ENCODE results near the gene CUEDC2.
A peak's percentile ranks its signal among the peaks of the same experiment; 100 is the strongest.

Gene CUEDC2

DNA sequence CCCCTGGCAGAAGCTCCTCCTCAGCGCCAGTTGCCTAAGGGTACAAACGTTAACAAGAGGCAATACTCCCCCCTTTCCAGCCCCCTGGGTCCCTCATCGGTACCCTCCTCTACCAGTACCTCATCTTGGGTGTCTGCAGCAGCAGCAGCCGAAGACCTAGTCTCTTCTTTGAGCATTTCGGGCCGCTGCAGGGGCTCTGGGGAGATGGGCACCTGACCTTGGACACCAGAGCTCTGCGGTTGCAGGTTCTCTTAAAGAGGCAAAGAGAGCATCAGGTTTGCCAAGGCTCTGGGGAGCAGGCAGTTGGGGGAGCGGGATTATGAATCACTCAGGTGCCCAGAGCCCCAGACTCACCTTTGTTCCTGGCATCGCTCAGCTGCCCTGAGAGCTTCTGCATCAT is 8.2 kb downstream of the CUEDC2 start:
- FAIRE-seq: no peak

DNA sequence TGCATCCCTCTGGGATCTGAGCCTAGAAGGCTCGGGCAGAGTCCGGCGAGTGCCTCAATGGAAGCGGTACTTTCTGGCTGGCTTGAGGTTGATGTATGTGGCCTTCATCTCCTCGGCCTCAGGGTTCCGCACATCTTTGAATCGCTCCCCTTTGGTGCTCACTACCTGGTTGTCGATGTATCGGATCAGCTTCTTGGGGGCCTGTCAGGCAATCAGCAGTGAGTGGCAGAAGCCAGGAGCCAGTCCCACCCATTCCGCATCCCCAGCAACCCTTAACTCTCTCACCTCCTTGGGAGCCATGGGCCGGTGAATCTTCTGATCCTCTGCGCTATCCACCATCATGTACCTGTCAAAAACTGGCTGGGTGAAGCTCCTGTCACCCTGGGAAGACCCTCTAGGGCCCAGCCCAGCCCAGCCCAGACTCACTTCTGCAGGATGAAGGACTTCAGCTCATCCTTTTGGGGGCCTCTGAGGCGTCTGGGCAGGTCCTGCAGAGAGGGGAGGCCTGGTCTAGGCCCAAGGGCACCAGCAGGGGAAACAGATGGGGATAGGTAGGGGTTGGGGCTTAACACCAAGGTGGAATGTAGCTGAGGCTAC is 8.9 kb downstream of the CUEDC2 start:
- FAIRE-seq: no peak

DNA sequence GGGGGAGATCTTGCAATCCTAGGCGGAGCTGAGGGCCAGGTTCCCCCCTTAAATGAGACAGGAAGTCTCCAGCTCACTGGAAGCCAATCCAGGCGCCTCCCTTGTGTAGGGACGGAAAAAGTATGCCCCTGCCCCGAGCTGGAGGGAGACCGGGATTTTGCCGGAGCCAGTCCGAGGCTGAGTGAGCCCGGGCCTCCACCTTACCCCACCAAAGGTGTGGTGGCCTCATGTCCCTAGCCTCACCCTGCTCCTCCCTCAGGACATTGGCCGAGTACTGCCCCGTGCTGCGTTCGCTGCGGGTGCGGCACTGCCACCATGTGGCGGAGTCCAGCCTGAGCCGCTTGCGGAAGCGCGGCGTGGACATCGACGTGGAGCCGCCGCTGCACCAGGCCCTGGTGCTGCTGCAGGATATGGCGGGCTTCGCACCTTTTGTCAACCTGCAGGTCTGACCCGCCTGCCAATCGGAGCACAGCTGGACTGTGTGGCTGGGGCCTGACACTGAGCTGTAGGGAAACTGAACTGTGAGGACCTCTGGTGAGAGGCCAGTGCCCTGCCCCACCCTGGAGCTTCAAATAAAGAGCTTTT is 9.7 kb downstream of the CUEDC2 start:
- no peak for FAIRE-seq

DNA sequence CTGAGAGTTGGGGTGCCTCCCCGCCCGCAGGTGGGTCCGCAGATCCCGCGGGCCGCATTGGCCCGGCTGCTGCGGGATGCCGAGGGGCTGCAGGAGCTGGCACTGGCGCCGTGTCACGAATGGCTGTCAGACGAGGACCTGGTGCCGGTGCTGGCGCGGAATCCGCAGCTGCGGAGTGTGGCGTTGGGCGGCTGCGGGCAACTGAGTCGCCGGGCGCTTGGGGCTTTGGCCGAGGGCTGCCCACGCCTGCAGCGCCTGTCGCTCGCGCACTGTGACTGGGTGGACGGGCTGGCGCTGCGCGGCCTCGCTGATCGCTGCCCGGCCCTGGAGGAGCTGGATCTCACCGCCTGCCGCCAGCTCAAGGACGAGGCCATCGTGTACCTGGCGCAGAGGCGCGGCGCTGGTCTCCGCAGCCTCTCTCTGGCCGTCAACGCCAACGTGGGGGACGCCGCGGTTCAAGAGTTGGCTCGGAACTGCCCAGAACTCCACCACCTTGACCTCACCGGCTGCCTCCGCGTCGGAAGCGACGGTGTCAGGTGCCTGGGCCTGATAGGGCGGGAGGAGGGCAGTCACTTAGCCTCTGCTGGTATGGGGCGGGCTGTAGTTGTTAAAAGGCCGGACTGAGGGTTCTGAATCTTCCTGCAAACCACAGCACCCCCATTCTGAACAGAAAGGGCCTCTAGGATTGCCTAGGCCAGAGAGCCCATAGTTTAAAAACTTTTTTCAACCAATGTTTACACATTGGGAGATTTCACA is 10.4 kb downstream of the CUEDC2 start:
- no peak for FAIRE-seq

DNA sequence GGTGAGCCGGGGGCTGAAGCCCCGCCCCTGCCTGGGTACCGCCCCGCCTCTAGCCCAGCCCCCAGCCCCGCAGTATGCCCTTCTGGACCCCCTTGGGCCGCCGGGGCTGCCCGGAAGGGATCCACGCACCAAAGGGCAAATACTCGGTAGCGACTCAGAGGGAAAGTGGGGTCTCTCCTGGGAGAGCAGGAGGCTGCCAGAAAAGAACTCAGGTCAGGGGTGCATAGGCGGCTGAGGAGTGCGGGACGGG is 10.9 kb downstream of the CUEDC2 start:
- FAIRE-seq: no peak

DNA sequence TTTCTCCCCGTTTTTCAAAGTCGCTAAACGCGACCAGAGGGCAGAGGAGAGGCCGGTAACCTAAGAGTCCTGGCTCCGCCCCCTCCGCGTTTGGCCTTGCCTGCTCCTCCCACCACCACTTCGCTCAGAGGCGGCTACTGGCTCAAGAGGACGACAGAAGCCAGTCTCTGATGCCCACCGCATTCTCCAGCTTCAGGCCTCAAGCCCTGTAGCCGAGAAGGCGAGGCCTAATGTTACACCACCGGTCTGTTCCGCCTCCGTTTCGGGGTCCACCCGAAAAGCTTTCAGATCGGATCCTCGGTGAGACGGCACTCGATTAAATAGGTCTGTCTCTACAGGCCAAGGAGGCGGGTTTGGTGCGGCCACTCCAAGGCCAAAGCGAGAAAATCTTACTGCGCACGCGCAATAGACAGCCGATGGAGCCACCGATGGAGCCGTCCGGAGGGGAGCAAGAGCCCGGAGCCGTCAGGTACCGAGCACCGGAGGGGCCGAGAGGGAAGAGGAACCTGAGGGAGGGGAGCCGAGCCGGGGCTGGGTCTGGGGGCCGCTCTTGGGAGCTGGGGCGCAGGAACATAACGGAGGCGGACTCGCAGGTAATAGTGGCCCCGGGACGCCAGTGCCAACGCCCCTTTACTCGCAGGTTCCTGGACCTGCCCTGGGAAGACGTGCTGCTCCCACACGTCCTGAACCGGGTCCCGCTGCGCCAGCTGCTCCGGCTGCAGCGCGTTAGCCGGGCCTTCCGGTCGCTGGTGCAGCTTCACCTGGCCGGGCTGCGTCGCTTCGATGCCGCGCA is 11.5 kb downstream of the CUEDC2 start, which contains the start of gene FBXL15:
TSS of gene FBXL15 (plus strand) at position 123 of the 793 bp plus-strand sequence. CDS start at position 417, 294 bp downstream.
- FAIRE-seq: peak; percentile 94

DNA sequence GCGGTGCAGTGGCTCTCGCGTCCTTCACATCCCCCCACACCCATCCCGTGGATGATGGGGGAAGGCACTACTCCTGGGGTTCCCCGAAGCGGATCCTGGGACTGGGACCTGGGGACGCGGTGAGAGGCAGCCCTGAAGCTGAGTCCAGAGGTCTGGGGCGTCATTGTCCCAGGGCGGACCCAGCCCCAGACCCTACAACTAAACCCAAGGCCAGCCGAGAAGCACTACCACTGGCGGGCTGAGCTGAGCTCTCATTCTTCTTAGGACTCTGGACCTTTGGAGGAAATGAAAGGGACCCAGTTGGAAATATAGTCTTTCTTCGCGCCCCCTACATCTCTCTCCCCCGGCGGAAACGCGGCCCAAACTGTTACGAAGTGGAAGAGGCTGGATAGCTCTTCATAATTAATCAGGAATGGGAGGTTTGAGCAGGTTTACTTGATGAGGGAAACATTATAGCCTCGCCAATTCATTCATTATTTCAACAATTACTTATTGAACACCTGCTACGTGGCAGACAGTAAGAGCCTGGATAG is 12.1 kb downstream of the CUEDC2 start:
- FAIRE-seq: no peak

DNA sequence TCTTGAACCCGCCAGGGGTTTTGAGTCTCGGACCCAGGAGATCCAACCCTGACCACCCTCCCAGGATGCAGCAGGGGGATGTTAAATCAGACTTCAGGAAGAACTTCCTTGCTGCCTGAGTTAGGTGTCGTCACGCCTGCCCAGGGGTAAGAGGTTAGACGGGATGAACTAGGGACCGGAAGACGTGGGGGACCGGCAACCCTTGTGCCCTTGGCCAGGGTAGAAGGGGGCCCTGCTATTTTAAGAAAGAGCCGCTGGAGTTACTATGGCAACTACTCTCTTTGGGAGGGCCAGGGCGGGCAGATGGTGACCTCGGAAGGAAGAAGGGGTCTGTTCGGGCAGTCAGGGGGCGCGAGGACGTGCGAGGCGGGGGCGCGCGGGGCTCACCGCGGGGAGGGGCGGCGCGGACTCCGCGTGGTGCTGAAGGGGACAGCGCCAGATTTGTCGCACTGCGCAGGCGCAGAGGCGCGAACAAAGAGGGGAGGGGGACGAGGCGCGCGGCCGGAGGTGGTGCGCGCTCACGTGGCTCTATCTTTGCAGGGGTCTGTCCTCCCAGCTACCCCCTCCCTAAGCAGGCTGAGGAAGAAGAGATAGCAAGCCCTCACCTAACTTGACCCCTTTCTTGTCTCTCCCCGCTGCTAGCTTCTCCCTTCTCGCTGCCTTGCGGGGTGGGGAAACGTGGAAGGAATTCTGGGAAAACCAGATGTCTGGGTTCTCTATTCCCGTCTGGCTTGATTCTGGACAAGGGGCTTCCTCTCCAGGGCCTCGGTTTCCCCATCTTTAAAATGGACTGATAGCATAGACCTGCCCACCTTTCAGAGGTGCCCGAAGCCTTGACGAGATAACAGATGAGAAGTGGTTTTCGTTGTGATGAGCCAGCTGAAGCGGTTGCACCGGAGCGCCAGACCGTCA is 12.8 kb downstream of the CUEDC2 start:
- no peak for FAIRE-seq

DNA sequence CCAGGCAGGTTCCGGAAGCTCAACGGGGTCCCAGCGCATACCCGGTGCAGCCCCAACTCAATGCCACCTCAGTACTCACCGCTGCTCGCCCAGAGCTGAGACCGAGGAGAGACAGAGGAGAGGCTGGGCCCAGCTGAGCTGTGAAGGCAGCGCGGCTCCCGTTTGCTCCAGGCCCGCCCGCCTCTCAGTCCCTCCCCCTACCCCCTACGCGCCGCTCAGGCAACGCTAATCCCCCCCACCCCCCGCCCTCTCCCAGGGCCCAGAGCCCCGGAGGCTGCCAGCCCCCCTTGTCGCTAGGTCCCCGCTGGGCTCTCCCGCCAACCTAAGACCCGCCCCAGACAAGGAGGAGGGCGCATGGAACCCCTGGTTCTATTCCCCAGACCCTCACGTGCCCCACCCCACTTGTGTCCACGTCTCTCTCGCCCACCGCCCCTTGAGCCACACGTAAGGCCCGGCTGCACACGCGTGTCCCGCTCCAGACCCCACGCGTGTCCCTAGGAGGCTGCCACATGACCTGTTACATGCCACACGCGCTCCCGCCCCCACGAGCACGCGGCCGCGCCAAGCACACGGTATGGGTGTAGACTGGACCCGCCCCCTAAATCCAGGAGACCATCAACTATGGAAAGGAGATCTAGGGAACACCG is 13.6 kb downstream of the CUEDC2 start, which contains the start of gene PSD:
TSS of gene PSD (minus strand) at position 164 of the 647 bp plus-strand sequence. CDS start 1,747 bp downstream, outside the sequence.
- no peak for FAIRE-seq

DNA sequence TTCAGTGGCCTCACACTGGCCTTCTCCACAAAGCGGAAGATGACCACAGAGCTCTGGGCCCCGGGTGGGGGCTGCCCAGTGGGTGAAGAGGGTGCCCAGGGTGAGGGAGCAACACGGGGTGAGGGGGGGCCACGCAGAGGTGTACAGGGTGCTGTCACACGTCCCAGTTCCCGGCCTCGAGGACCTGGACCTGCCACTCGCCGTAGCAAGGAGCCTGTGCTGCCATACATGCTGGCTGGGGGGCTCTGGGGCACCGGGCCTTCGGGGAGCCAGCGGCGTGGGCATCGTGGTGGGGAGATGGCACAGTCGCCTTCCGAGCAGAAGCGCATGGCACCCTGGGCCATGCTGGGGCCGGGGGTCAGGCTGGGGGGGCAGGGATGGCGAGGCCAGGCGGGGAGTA is 15.7 kb downstream of the CUEDC2 start:
- no peak for FAIRE-seq

DNA sequence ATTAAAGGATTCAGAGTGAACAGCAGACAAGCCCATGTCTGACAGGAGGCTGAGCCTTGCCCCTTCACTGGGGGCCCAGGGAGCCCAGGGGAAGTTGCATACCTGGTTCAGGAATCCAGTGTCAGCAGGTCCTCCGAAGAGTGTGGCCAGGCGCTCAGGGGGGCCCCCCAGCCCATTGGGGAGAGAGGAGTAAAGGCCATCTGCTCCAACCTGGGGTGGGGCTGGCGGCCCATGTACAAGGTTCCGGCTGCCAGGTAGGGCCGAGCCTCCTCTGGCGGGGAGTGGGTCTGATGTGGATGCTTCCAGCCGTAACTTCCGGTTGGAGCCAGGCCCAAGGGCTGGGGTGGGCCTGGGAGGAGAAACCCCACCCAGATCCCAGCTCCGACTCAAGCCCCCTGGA is 16.1 kb downstream of the CUEDC2 start:
- FAIRE-seq: no peak

DNA sequence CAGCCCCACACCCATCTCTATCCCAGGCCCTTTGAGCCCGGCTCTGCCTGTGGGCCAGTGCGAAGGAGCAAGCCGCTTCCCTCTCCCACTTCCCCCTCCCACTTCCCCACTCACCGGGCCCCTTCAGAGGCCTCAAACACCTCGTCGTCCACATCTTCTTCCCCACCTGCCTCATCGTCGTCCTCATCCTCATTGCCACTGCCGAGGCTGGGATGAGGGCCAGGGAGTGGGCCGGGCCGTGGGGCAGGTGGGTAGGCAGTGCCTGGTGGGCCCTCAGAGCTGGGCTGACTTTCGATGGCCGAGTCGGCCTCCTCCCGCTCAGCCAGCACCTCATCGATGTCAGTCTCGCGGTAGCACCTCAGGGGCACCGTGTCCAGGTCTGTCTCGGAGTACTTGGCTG is 17.6 kb downstream of the CUEDC2 start:
- no peak for FAIRE-seq

DNA sequence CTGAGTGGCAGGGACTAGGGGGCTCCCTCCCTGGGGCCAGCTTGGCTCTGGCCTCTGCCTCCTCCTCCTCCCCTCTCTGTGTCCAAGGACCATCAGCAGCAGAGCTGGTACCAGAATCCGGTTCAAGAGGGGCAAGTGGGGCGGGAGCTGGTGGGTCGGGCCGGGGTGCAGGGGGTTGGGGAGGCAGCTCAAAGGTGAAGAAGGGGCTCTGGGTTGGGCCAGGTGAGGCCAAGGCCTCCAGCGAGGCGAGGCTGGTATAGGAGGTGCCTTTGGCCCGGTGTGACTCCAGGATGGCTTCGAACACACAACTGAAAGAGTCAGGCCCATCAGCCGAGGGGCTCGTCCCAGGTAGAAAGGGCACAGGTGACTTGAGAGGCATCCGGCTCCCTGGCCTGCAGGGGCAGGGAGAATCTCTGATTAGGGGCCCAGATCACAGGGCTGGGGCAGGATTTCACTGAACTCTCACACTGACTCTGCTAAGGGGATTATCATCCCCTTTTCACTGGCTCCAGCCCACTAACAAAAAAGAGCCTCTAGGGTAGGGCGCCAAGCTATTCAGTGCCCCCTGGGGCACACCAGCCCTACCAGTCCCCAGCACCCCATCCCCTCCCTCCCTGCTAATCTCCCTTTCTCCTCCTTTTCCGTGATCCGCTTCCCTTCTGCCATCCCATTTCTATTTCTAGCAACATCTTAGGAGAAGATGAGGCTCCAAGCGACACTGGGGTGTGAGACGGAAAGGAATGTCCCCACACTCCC is 18.4 kb downstream of the CUEDC2 start:
- no peak for FAIRE-seq

DNA sequence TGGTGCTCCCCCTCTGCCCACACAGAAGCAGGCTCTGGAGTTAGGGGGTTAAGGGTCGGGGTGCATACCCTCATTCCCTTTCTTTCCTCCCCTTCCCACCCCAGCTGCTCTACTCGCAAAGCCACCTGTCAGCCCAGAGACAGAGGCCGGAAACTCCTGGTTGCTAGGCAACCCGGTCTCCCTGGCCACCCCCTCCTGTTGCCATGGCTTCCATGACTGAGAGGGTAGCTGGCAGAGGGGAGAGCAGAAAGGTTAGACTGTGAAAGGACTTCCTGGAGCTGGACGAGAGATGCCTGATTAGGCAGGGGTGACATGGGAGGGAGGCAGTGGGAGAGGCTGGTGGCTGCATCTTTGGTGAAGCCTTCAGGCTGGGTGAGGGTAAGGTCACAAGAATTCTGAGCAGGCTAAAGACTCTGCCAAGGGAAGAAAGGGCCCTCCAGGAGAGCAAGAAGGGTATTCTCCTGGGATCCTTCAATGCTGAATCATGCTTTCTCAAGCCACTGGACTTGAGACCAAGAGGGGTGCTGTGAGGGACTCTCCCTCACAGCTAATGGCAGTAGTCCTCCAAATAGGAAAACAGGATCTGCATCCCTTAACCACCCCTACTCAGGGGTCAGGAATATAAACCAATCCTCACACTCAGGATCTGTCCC is 19.2 kb downstream of the CUEDC2 start:
- FAIRE-seq: no peak

DNA sequence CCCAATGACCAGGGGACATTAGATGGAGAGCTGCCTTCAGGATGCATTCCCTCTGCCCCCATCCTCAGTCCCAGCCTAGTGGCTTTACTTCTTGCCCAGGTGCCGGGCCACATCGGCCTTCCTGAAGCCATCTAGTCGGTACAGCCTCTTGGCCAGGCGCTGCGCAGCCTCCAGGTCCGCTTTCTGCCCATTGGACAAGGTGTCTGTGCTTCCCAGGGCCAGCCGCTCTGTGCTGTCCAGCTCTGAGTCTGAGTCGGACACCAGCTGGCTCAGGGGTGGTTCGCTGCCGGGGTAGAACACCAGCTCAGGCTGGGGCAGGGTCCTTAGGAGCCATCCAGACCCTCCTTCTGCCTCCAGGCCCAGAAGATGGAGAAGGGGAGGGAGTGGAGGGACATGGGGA is 20.1 kb downstream of the CUEDC2 start:
- FAIRE-seq: no peak

DNA sequence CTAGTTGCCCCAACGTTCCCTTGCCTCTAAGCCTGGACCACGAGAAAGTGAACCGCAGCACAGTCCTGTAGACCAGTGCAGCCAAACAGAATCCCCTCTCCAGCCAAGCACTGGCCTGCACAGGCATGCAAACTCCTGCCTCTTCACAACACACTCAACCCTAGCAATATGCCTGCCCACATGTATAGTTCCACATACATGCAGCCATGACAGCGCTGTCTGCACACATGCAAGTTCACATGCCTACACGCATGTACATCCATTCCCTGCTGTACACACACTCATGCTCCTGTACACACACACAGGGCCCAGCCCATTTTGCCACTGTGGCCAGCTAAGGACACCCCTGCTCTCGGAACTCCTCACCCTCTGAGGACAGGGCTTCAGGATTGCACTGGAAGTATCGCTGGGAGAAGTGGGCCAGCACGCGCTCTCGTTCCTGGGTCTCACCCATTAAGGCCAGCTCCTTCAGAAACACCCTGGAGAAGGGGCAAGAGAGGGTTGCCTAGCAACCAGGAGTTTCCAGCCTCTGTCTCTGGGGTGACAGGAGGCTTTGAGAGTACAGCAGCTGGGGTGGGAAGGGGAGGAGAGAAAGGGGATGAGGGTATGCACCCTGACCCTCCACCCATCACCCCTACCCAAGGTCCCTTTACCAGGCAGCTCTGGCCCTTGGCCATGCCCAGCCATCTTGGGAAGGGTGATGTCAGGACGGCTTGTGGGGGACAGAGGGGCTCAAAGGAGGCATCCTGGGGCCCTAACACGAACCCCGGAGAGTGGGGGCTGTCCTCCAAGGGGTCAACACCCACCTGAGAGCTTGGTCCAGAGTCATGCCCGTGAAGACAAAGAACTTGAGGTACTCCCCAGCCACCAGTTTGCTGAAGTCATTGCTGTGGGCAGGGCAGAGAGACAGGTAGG is 20.8 kb downstream of the CUEDC2 start:
- no peak for FAIRE-seq

DNA sequence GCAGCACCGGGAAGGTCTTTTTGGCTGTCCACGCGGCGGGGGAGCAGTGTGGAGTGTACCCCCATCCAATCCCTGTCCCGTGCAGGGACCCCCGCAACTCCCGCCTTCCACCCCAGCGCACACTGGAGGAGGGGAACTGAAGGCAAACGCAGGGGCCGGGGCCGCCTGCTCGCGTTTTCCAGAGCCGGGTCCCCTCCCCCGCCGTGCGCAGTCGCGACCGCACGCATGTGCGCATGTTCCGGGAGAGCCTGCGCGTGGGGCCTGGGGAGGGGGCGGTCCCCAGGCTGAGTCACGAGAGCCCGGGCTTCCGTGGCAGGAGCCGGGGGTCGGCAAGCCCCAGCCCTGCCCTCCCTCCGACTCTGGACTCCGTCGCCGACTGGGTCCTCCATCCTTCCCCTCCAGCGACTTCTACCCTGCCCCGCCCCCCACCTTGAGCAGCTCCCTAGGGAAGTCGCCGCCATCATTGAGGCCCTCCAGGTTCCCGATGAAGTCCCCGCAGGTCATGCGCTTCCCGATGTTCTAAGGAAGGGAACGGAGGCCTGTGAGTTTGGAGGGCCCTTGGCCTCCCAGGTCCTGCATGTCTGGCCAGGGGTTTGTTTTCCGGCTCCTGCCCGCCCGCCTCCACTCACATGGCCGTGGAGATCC is 21.8 kb downstream of the CUEDC2 start:
- FAIRE-seq: no peak

DNA sequence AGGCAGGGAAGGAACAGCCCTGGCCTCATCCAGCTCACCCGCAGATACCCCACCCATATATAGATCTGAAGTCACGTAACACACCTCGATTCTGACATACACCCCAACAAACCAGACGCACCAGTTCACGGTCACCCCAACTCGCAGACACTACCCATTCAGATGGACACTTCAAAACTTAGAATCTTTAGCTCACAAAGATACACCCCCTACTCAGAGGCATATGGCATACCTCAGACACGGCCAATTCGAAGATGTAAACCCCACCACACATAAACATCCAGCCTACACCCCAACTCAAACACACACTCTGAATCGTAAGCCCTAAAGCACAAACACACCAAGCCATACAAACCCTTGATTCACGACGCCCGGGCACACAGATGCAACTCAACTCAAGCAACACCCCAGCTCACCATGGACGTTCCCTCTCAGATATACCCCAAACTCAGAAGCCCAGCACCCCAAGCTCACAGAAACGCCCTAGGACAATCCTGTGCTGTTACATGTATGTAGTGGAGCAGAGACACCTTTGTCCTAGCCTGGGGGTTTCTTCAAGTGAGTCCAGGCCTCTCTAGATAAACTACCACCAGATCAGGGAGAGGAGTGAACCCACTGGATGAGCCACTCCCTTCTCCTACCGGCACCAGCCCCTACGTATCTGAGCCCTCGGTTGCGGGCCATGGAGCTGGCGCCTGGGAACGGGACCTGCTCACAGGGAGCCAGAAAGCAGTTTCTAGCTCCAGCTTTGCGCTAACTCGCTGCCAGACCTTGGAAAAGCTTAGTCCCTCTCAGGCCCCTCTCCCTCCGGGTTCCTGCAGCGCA is 22.6 kb downstream of the CUEDC2 start:
- no peak for FAIRE-seq
